HEK293T (cell line): ENCODE data around the gene SMARCC1.

Experiments
- ARNT ChIP-seq: fragments of 450-650 bp; IDR thresholded peaks from 2 replicates; pipeline ENCODE4 v1.6.1; 2017; ENCODE audit warnings: mild to moderate bottlenecking
- BHLHE40 ChIP-seq: fragments of 450-650 bp; IDR thresholded peaks from 2 replicates; pipeline ENCODE4 v1.6.1; 2016; ENCODE audit warnings: mild to moderate bottlenecking, moderate library complexity, borderline replicate concordance
- FOXA1 ChIP-seq: fragments of 450-650 bp; IDR thresholded peaks from 2 replicates; pipeline ENCODE4 v1.6.1; 2016; ENCODE audit warnings: mild to moderate bottlenecking
- FOXK2 ChIP-seq: fragments of 450-650 bp; IDR thresholded peaks from 2 replicates; pipeline ENCODE4 v1.6.1; 2016; ENCODE audit warnings: mild to moderate bottlenecking
- FOXM1 ChIP-seq: fragments of 450-650 bp; IDR thresholded peaks from 2 replicates; pipeline ENCODE4 v1.6.1; 2017; ENCODE audit warnings: mild to moderate bottlenecking, borderline replicate concordance
- HDGF ChIP-seq: fragments of 450-650 bp; IDR thresholded peaks from 2 replicates; pipeline ENCODE4 v1.6.1; 2017; ENCODE audit warnings: antibody characterized with exemption, borderline replicate concordance
- L3MBTL2 ChIP-seq: fragments of 450-650 bp; conservative IDR thresholded peaks from 2 replicates; pipeline ENCODE4 v1.6.1; 2016; ENCODE audit warnings: mild to moderate bottlenecking
- LEF1 ChIP-seq: fragments of 450-650 bp; IDR thresholded peaks from 2 replicates; pipeline ENCODE4 v1.6.1; 2017; ENCODE audit warnings: mild to moderate bottlenecking, borderline replicate concordance
- PKNOX1 ChIP-seq: fragments of 450-650 bp; IDR thresholded peaks from 2 replicates; pipeline ENCODE4 v1.6.1; 2016
- SP1 ChIP-seq: fragments of 450-650 bp; IDR thresholded peaks from 2 replicates; pipeline ENCODE4 v1.6.1; 2017
- SUZ12 ChIP-seq: fragments of 450-650 bp; IDR thresholded peaks from 2 replicates; pipeline ENCODE4 v1.6.1; 2016; ENCODE audit warnings: mild to moderate bottlenecking
- TARDBP ChIP-seq: fragments of 450-650 bp; IDR thresholded peaks from 2 replicates; pipeline ENCODE4 v1.6.1; 2016
- ZNF384 ChIP-seq: fragments of 450-650 bp; IDR thresholded peaks from 2 replicates; pipeline ENCODE4 v1.6.1; 2016

GRCh38 chr3:47583320-47584075 is 198.2 kb downstream of the SMARCC1 start:
- no peak for TF ChIP-seq HDGF
- no peak for TF ChIP-seq SP1
- TF ChIP-seq BHLHE40, result no peak
- TF ChIP-seq FOXM1, result no peak
- TF ChIP-seq ARNT, result no peak
- no peak for TF ChIP-seq FOXA1
- TF ChIP-seq L3MBTL2, result no peak
- TF ChIP-seq ZNF384, result no peak
- no peak for TF ChIP-seq TARDBP
- TF ChIP-seq PKNOX1, result no peak
- no peak for TF ChIP-seq LEF1
- TF ChIP-seq SUZ12, result no peak
- no peak for TF ChIP-seq FOXK2
